WTC11 (cell line): ENCODE results near the gene METAP1. TPM values are rescaled to one million over a fixed set of nuclear protein-coding genes. Genes with fewer than 3 reads are reported as not detected.

Experiments used
- ATAC-seq: fragments of 200-7000 bp; cut with Tn5 transposase; 2 replicates; pipeline ENCODE4 v1.10.0; 2021; ENCODE audit warnings: mild to moderate bottlenecking, moderate library complexity
- CTCF ChIA-PET: fragments of 300-600 bp; sonication (Branson Sonifier 250); formaldehyde crosslinking; loops from one replicate; lab custom pipeline; 2021; ENCODE audit warnings: antibody characterized with exemption; lab: Charles Lee
- POLR2A ChIA-PET: fragments of 350-600 bp; sonication (Branson Sonifier 250); formaldehyde crosslinking; loops from one replicate; lab custom pipeline; 2021; ENCODE audit warnings: antibody characterized with exemption; lab: Charles Lee
- DNase-seq: peaks from one replicate; pipeline ENCODE4 v3.0.0; 2021; ENCODE audit warnings: low spot score
- H3K27ac Mint-ChIP-seq: 2 replicates; pipeline ENCODE4 v1.8.0; 2021; ENCODE audit warnings: mixed read lengths
- H3K27me3 Mint-ChIP-seq: 2 replicates; pipeline ENCODE4 v1.8.0; 2021; ENCODE audit warnings: low read depth, mild to moderate bottlenecking, moderate library complexity, mixed read lengths
- H3K36me3 Mint-ChIP-seq: 2 replicates; pipeline ENCODE4 v1.8.0; 2021; ENCODE audit warnings: mixed read lengths
- H3K4me1 Mint-ChIP-seq: 2 replicates; pipeline ENCODE4 v1.8.0; 2022; ENCODE audit warnings: mixed read lengths
- H3K4me3 Mint-ChIP-seq: 2 replicates; pipeline ENCODE4 v1.8.0; 2021; ENCODE audit warnings: mild to moderate bottlenecking, moderate library complexity, mixed read lengths
- H3K9me3 Mint-ChIP-seq: 2 replicates; pipeline ENCODE4 v1.8.0; 2021; ENCODE audit warnings: mixed read lengths
- AFF4 ChIP-seq: sonication (generic); formaldehyde crosslinking; IDR thresholded peaks from 2 replicates; pipeline ENCODE4 v1.8.1; 2023; ENCODE audit warnings: mild to moderate bottlenecking, missing genetic modification reagents, borderline replicate concordance
- AR ChIP-seq: fragments of 250-450 bp; sonication (Bioruptor Pico); IDR thresholded peaks from 2 replicates; pipeline ENCODE4 v1.9.0; 2021; ENCODE audit warnings: mild to moderate bottlenecking
- CBFB ChIP-seq: sonication (generic); formaldehyde crosslinking; IDR thresholded peaks from 2 replicates; pipeline ENCODE4 v1.8.1; 2022; ENCODE audit warnings: mild to moderate bottlenecking, low read depth, missing genetic modification reagents
- E2F4 ChIP-seq: sonication (generic); formaldehyde crosslinking; IDR thresholded peaks from 2 replicates; pipeline ENCODE4 v1.8.1; 2022; ENCODE audit warnings: low read depth, mild to moderate bottlenecking, moderate library complexity, missing genetic modification reagents, borderline replicate concordance
- ERG ChIP-seq: fragments of 250-450 bp; sonication (Bioruptor Pico); IDR thresholded peaks from 2 replicates; pipeline ENCODE4 v1.8.0; 2021; ENCODE audit warnings: mild to moderate bottlenecking
- GABPB1 ChIP-seq: sonication (generic); formaldehyde crosslinking; IDR thresholded peaks from 2 replicates; pipeline ENCODE4 v1.8.1; 2023; ENCODE audit warnings: mild to moderate bottlenecking, missing genetic modification reagents
- HMGXB4 ChIP-seq: sonication (generic); formaldehyde crosslinking; IDR thresholded peaks from 2 replicates; pipeline ENCODE4 v1.8.1; 2023; ENCODE audit warnings: mild to moderate bottlenecking, moderate library complexity, missing genetic modification reagents
- OVOL2 ChIP-seq: fragments of 250-450 bp; sonication (Bioruptor Pico); IDR thresholded peaks from 2 replicates; pipeline ENCODE4 v1.9.0; 2021; ENCODE audit warnings: mild to moderate bottlenecking, borderline replicate concordance
- PREB ChIP-seq: sonication (generic); formaldehyde crosslinking; IDR thresholded peaks from 2 replicates; pipeline ENCODE4 v1.8.1; 2022; ENCODE audit warnings: mild to moderate bottlenecking, missing genetic modification reagents, moderate library complexity, borderline replicate concordance
- USF2 ChIP-seq: sonication (generic); formaldehyde crosslinking; IDR thresholded peaks from 2 replicates; pipeline ENCODE4 v1.8.1; 2023; ENCODE audit warnings: mild to moderate bottlenecking, missing genetic modification reagents, moderate library complexity
- ZMAT4 ChIP-seq: fragments of 250-450 bp; sonication (Bioruptor Pico); IDR thresholded peaks from 2 replicates; pipeline ENCODE4 v1.9.0; 2021; ENCODE audit warnings: mild to moderate bottlenecking
- ZNF121 ChIP-seq: sonication (generic); formaldehyde crosslinking; IDR thresholded peaks from 2 replicates; pipeline ENCODE4 v1.8.0; 2023; ENCODE audit warnings: missing genetic modification reagents
- ZNF423 ChIP-seq: fragments of 250-450 bp; sonication (Bioruptor Pico); IDR thresholded peaks from 2 replicates; pipeline ENCODE4 v2.1.2; 2022; ENCODE audit warnings: mild to moderate bottlenecking, moderate library complexity
- total RNA-seq: library from RNA; stranded (reverse); gene quantifications from 3 replicates; pipeline ENCODE4 v1.2.3, GENCODE V29; 2021

Gene METAP1
- total RNA-seq, 1 experiment from 2014 or later: 102 TPM

- Mint-ChIP-seq H3K27me3 (no peaks in the 10 kb centered on the region), H3K36me3 (peaks cover 60% of the 10 kb centered on the region), H3K4me3 (no peak overlapping the region), H3K27ac (peak overlapping the region; percentile 47), H3K4me1 (peaks cover 11% of the 10 kb centered on the region), H3K9me3 (peaks cover under 1% of the 10 kb centered on the region; the same call in 1 of the 2 replicates)
- ATAC-seq: no peak
- TF ChIP-seq GABPB1 (no peak), ZMAT4 (CRISPR knock-in tag) (no peak), ZNF121 (CRISPR knock-in tag) (no peak), CBFB (CRISPR knock-in tag) (no peak), E2F4 (CRISPR knock-in tag) (no peak), ZNF423 (CRISPR knock-in tag) (no peak), AFF4 (CRISPR knock-in tag) (no peak)
- POLR2A ChIA-PET: no interaction called here
- no peak for DNase-seq
- CTCF ChIA-PET: no interaction called here
Observed at GRCh38 chr4:99059550-99059949, 64.0 kb downstream of the METAP1 start.

- CTCF ChIA-PET: no interaction called here
Observed at GRCh38 chr4:99061048-99061700, 65.7 kb downstream of the METAP1 start.

More at GRCh38 chr4:99061048-99061700, 65.7 kb downstream of the METAP1 start:
- Mint-ChIP-seq H3K9me3 (peaks cover 5% of the 10 kb centered on the region), H3K27ac (peak overlapping the region; percentile 6; the same call in 1 of the 2 replicates), H3K4me1 (peaks cover 5% of the 10 kb centered on the region; the same call in 1 of the 2 replicates), H3K27me3 (no peaks in the 10 kb centered on the region), H3K36me3 (peaks cover 66% of the 10 kb centered on the region), H3K4me3 (no peak overlapping the region)
- no peak for ATAC-seq
- no peak for DNase-seq
- no peak for TF ChIP-seq USF2
- no peak for TF ChIP-seq ERG (CRISPR knock-in tag)
- no peak for TF ChIP-seq OVOL2 (CRISPR knock-in tag)
- TF ChIP-seq HMGXB4 (CRISPR knock-in tag): no peak
- TF ChIP-seq AR (CRISPR knock-in tag): no peak
- no peak for TF ChIP-seq PREB (CRISPR knock-in tag)
- POLR2A ChIA-PET: interaction anchor here (1.1 kb wide), 1 partner anchor 66 kb away, joined by 3 read pairs; no protein-coding TSS in a partner anchor
